Measurements from ENCODE around the gene LRRC8D. TPM values are rescaled to one million over a fixed set of nuclear protein-coding genes. Genes with fewer than 3 reads are reported as not detected.

The LRRC8D gene
- total RNA-seq, 1 experiment from 2014 or later: 44.9 TPM

- no peak for DNase-seq
- Histone ChIP-seq H3K4me3 (ENCODE audit: insufficient read depth, low read depth, low read length) (no peak overlapping the region), H3K36me3 (replicated peaks; ENCODE audit: control insufficient read depth, insufficient read depth, low read length) (no peaks in the 10 kb centered on the region), H3K27me3 (ENCODE audit: control insufficient read depth, insufficient read depth, low read length) (no peaks in the 10 kb centered on the region)
Measured at GRCh38 chr1:89898150-89898549, 77.3 kb downstream of the LRRC8D start.

GRCh38 chr1:89898695-89899470 lies 78.1 kb downstream of the LRRC8D start:
- no peak overlapping the region for H3K4me3 ChIP-seq (ENCODE audit: insufficient read depth, low read depth, low read length)
- no peak for DNase-seq
- no peaks in the 10 kb centered on the region for H3K27me3 ChIP-seq (ENCODE audit: control insufficient read depth, insufficient read depth, low read length)
- no peaks in the 10 kb centered on the region for H3K36me3 ChIP-seq (replicated peaks; ENCODE audit: control insufficient read depth, insufficient read depth, low read length)

DNA sequence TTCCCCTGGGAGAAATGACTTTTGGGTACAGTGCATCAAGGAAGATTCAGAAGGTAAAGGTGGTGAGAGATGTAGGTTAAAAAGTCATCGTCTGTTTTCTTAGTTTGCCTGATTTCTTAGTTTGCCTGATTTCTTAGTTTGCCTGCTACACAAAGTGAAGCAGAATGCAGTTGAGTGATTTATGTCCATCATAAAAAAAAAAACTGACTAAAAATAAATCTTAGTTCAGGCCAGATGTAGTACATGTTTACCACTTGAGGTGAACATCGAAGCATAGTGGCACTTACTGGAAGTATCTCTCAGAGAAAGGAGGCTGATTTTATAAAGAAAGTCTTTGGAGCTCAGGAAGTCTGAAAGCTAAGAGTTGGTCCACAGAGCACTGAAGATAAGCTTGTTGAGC lies 79.5 kb downstream of the LRRC8D start:
- no peaks in the 10 kb centered on the region for H3K27me3 ChIP-seq (ENCODE audit: control insufficient read depth, insufficient read depth, low read length)
- no peak for DNase-seq
- no peak overlapping the region for H3K4me3 ChIP-seq (ENCODE audit: insufficient read depth, low read depth, low read length)

DNA sequence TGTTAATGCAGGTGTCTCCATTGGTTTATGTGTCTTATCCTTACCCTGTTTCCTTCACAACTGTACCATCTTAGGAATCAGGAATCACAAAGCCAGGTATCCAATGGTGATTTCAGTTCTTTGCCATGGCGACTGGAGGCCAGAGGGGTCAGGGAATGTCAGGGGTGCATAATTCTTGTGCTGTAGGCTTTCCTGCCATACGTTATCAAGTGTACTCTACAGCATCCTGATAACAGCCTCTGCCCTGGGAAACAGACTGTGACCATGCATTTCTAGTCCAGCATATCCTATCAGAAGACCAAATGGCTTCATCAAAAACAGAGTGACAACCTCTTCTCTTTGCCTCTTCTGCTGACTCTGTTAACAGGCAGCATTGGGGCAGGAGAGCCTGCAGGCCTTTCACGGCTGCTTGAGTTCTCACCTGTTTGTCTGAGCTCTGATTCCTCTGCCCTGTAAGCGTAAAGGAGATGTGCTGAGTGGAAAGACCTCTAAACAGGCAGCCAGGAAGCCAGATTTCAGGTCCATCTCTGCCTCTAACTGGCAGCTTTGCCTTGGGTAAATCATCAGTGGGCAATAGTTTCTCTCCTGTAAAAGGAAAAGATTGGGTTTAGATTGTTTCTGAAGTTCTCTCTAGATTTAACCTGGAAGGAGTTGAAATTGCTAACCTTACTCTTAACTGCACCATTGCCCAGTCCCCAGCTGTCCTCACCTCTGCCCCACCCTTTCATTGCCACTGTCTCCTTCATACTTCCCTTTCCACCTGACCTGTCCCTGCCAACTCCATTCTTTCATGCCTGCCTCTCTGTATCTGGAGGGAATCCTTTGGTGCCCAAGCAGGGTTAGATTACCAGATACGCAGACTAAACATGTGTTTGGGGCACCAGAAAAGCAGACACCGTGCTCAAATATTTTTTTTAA lies 80.2 kb downstream of the LRRC8D start:
- DNase-seq: no peak
- Histone ChIP-seq H3K4me3 (ENCODE audit: insufficient read depth, low read depth, low read length) (no peak overlapping the region), H3K27me3 (ENCODE audit: control insufficient read depth, insufficient read depth, low read length) (no peaks in the 10 kb centered on the region), H3K36me3 (replicated peaks; ENCODE audit: control insufficient read depth, insufficient read depth, low read length) (no peaks in the 10 kb centered on the region)

More for the DNA sequence above, 79.5 kb downstream of the LRRC8D start:
- H3K36me3 ChIP-seq (replicated peaks; ENCODE audit: control insufficient read depth, insufficient read depth, low read length): no peaks in the 10 kb centered on the region

DNA sequence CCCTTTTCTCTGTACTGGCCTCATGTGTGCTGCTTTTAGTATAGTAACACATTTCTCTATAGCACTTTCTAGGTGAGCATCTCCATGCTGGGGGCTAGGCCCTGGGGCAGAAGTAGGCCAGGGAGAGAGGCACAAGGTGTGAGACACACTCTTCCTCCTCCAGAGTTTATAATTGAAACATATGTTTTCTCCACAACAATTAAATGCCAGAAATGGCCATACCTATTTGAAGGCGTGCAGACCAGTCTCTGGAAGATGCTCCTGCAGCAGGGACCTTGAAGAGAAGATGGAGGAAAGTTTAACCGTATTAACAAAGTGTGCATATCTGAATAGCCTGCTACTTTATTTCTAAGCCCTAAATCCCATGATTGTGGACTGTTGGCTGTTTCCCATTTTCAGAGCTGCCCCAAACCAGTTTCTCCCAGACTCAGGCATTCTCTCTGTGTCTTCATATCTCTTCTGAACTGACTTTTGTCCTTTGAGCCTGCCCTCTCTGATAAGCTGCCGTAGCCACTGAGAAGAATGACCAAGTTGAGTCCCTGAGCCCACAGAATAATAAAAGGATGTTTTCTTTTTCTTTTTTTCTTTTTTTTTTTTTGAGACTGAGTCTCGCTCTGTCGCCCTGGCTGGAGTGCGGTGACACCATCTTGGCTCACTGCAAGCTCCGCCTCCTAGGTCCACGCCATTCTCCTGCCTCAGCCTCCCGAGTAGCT lies 81.3 kb downstream of the LRRC8D start:
- Histone ChIP-seq H3K36me3 (replicated peaks; ENCODE audit: control insufficient read depth, insufficient read depth, low read length) (no peaks in the 10 kb centered on the region), H3K27me3 (ENCODE audit: control insufficient read depth, insufficient read depth, low read length) (no peaks in the 10 kb centered on the region), H3K4me3 (ENCODE audit: insufficient read depth, low read depth, low read length) (no peak overlapping the region)
- DNase-seq: no peak

DNA sequence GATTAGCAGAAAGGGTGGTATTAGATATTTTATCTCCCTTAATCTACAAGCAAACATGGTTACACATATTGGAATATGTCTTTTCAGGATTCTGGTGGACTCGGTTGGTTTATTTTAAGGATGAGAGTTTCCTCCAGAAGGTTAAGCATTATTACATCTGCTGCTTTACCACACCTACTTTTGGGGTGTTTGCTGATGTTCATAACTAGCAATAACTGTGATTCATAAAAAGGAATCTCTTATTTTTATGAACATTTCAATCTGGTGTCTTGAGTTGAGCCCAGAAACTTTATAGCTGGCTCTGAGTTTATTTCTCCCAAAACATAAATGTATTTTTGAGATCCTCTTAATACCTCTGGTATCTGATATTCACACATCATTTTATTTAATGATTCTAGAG lies 82.7 kb downstream of the LRRC8D start:
- no peak overlapping the region for H3K4me3 ChIP-seq (ENCODE audit: insufficient read depth, low read depth, low read length)
- no peak for DNase-seq
- no peaks in the 10 kb centered on the region for H3K36me3 ChIP-seq (replicated peaks; ENCODE audit: control insufficient read depth, insufficient read depth, low read length)

GRCh38 chr1:89904219-89904980 lies 83.6 kb downstream of the LRRC8D start:
- Histone ChIP-seq H3K36me3 (replicated peaks; ENCODE audit: control insufficient read depth, insufficient read depth, low read length) (no peaks in the 10 kb centered on the region), H3K4me3 (ENCODE audit: insufficient read depth, low read depth, low read length) (no peak overlapping the region), H3K27me3 (ENCODE audit: control insufficient read depth, insufficient read depth, low read length) (no peaks in the 10 kb centered on the region)
- no peak for DNase-seq

More for the DNA sequence above, 82.7 kb downstream of the LRRC8D start:
- no peaks in the 10 kb centered on the region for H3K27me3 ChIP-seq (ENCODE audit: control insufficient read depth, insufficient read depth, low read length)

- DNase-seq: peak; percentile 26
- no peak overlapping the region for H3K4me3 ChIP-seq (ENCODE audit: insufficient read depth, low read depth, low read length)
- no peaks in the 10 kb centered on the region for H3K36me3 ChIP-seq (replicated peaks; ENCODE audit: control insufficient read depth, insufficient read depth, low read length)
- H3K27me3 ChIP-seq (ENCODE audit: control insufficient read depth, insufficient read depth, low read length): no peaks in the 10 kb centered on the region
Measured at GRCh38 chr1:89905395-89906058, 84.7 kb downstream of the LRRC8D start.

DNA sequence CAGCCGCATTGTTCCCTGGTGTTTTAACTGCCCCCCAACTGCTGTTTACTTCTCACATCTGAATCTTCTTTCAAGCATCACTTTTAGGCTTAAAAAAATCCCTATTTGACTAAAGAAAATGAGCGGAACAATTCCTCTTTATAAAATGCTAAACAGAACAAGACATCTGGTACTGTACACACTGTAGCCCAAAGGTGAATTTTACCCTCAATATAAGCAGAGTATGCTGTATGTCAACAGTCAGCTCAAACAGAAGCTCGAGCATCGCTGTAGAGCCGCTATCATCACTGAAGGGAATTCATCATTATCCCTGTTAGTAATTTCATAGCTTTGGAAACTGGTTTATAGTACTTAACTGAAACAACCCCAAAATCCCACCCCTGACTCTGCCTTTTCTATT lies 85.3 kb downstream of the LRRC8D start:
- no peak for DNase-seq
- Histone ChIP-seq H3K36me3 (replicated peaks; ENCODE audit: control insufficient read depth, insufficient read depth, low read length) (no peaks in the 10 kb centered on the region), H3K27me3 (ENCODE audit: control insufficient read depth, insufficient read depth, low read length) (no peaks in the 10 kb centered on the region), H3K4me3 (ENCODE audit: insufficient read depth, low read depth, low read length) (no peak overlapping the region)

DNA sequence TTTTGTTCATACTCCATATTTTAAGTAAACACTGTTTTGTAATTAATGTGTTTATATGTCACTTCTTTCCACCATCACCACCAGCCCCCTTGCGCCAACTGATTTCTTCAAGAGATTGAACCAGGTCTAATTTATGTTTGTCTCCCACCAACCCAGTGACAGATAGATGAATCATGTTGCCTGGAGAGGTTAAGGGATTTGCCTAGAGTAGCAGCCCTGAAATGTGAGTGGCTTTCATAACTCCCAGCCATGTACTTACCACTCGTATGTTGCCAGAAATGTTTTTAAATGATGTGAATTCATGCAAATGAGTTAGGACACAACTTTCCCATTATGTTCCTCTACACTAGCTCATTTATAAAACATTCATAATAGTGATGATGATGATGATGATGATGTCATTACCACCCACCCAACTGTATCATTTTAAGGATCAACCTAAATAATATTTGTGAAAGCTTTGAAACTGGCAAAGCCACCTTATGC lies 86.9 kb downstream of the LRRC8D start:
- no peak for DNase-seq
- no peaks in the 10 kb centered on the region for H3K36me3 ChIP-seq (replicated peaks; ENCODE audit: control insufficient read depth, insufficient read depth, low read length)
- no peak overlapping the region for H3K4me3 ChIP-seq (ENCODE audit: insufficient read depth, low read depth, low read length)
- no peaks in the 10 kb centered on the region for H3K27me3 ChIP-seq (ENCODE audit: control insufficient read depth, insufficient read depth, low read length)

DNA sequence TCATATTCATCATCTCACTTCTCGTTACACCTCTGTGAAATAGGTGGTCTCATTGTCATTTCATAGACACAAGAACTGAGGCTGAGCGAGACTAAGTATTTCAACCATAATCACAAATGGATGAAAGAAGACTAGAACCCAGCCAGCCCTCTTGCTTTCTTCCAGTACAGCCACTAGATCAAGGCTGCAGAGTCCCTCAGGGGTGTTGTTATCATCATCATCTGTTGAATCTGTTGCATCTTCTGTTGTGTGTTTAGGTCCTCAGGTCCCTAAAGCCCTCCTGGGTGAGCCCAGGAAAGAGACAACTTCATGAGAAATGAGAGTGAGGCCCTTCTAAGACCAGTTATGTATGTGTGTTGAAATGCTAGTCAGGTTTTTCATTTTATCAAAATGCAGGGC lies 87.4 kb downstream of the LRRC8D start:
- Histone ChIP-seq H3K27me3 (ENCODE audit: control insufficient read depth, insufficient read depth, low read length) (no peaks in the 10 kb centered on the region), H3K36me3 (replicated peaks; ENCODE audit: control insufficient read depth, insufficient read depth, low read length) (no peaks in the 10 kb centered on the region), H3K4me3 (ENCODE audit: insufficient read depth, low read depth, low read length) (no peak overlapping the region)
- no peak for DNase-seq

DNA sequence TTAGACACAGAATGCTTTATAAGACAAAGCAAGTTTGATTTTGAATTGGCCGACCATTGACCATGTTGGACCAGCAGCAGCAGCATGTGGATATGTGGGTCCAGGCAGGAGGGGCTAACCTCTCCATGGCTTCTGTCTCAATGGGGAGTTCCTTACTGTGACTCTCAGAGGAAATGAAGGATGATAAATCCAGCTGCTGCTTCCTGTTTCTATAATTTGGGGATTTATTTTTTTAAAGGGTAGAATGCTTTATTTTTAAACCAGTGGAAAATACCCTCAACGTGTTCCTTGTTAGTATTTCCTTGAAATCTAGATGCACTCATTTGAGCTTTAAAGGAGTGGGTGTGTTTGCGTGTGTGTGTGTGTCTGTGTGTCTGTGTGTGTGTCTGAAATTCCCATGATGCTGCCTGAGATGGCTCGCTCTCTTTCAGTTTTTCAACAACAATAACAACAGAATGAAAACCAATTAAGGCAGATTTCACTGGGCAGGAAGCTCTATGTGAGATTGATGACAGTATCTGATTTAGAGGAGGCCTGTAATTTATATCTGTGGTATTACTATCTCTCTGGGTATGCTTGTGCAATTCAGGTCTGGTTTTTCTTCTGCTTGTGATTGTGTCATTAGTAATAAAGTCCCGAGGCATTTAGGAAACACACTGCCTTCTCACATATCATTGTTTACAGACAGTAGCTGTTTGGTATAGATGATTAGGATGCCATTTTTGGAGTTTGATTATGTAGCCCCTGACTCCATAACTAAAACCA lies 88.0 kb downstream of the LRRC8D start:
- Histone ChIP-seq H3K36me3 (replicated peaks; ENCODE audit: control insufficient read depth, insufficient read depth, low read length) (no peaks in the 10 kb centered on the region; the same call in 1 of the 2 replicates), H3K4me3 (ENCODE audit: insufficient read depth, low read depth, low read length) (no peak overlapping the region), H3K27me3 (ENCODE audit: control insufficient read depth, insufficient read depth, low read length) (no peaks in the 10 kb centered on the region)
- DNase-seq: no peak

- DNase-seq: no peak
- H3K4me3 ChIP-seq (ENCODE audit: insufficient read depth, low read depth, low read length): no peak overlapping the region
- no peaks in the 10 kb centered on the region for H3K27me3 ChIP-seq (ENCODE audit: control insufficient read depth, insufficient read depth, low read length)
- no peaks in the 10 kb centered on the region; the same call in 1 of the 2 replicates for H3K36me3 ChIP-seq (replicated peaks; ENCODE audit: control insufficient read depth, insufficient read depth, low read length)
Measured at GRCh38 chr1:89910268-89910667, 89.4 kb downstream of the LRRC8D start.
